B cell (primary cell): ENCODE measurements around the gene PARS2. TPM values are rescaled to one million over a fixed set of nuclear protein-coding genes. Genes with fewer than 3 reads are reported as not detected.
A peak's percentile ranks its signal among the peaks of the same experiment; 100 is the strongest.

Experiments used
- ATAC-seq: fragments of 200-7000 bp; cut with Tn5 transposase; one replicate; pipeline ENCODE4 v1.10.0; 2021; ENCODE audit warnings: low read depth, mild to moderate bottlenecking, moderate number of reproducible peaks, moderate library complexity
- CTCF ChIA-PET: fragments of 350-600 bp; sonication (Branson Sonifier 250); formaldehyde crosslinking; loops from one replicate; lab custom pipeline; 2021; ENCODE audit warnings: antibody characterized with exemption, inconsistent platforms; lab: Charles Lee
- POLR2A ChIA-PET: fragments of 350-600 bp; sonication (Branson Sonifier 250); formaldehyde crosslinking; loops from one replicate; lab custom pipeline; 2021; ENCODE audit warnings: antibody characterized with exemption; lab: Charles Lee
- DNase-seq: peaks from one replicate; pipeline ENCODE4 v3.0.0; 2013
- H2AFZ ChIP-seq: 2 replicates; pipeline ENCODE4 v1.6.1; 2012; ENCODE audit warnings: mild to moderate bottlenecking, low read depth, low read length; ENCODE audit not compliant: insufficient read depth, poor library complexity, severe bottlenecking
- H3K27ac ChIP-seq, 2 donors: 1 replicate in 1 of 2; 2 replicates in 1 of 2; pipeline ENCODE4 v1.5.1; 2012 to 2013; ENCODE audit warnings: low read length in 2 of 2, mild to moderate bottlenecking in 2 of 2, moderate library complexity in 1 of 2
- H3K27me3 ChIP-seq, 4 experiments: fragments of 200-600 bp in 1 of 4; sonication (generic) in 1 of 4; replicated peaks in 1 of 4; 1 replicate in 2 of 4; 2 replicates in 2 of 4; pipeline versions ENCODE4 v1.6.1 to v1.7.0; 2013 to 2016; ENCODE audit warnings: low read length in 3 of 4, mild to moderate bottlenecking in 2 of 4, mixed read lengths in 1 of 4, moderate library complexity in 1 of 4; ENCODE audit not compliant: insufficient read depth in 4 of 4, control insufficient read depth in 3 of 4; ENCODE audit errors: control extremely low read depth in 1 of 4
- H3K36me3 ChIP-seq, 2 experiments: replicated peaks in 1 of 2; 1 replicate in 1 of 2; 2 replicates in 1 of 2; pipeline versions ENCODE4 v1.6.1 to v1.7.1; 2013; ENCODE audit warnings: low read length in 1 of 2; ENCODE audit not compliant: insufficient read depth in 2 of 2, control insufficient read depth in 1 of 2; ENCODE audit errors: control extremely low read depth in 1 of 2, extremely low read depth in 1 of 2
- H3K4me1 ChIP-seq, 2 donors: fragments of 200-600 bp in 1 of 2; sonication (generic) in 1 of 2; 1 replicate in 1 of 2; 2 replicates in 1 of 2; pipeline versions ENCODE4 v1.5.1 to v1.6.1; 2013 to 2017; ENCODE audit warnings: low read length in 2 of 2; ENCODE audit not compliant: control insufficient read depth in 2 of 2, insufficient read depth in 2 of 2
- H3K4me2 ChIP-seq: replicated peaks from 2 replicates; pipeline ENCODE3; 2012; ENCODE audit warnings: mild to moderate bottlenecking, low read depth, low read length; ENCODE audit not compliant: poor library complexity, severe bottlenecking
- H3K4me3 ChIP-seq, 5 experiments: fragments of 200-600 bp in 1 of 5; sonication (generic) in 1 of 5; 1 replicate in 3 of 5; 2 replicates in 2 of 5; pipeline versions ENCODE4 v1.5.1 to v1.7.0; 2011 to 2016; ENCODE audit warnings: low read length in 4 of 5, mild to moderate bottlenecking in 4 of 5, low read depth in 2 of 5, control low read depth in 1 of 5, moderate library complexity in 1 of 5; ENCODE audit not compliant: insufficient read depth in 1 of 5; ENCODE audit errors: control extremely low read depth in 1 of 5, extremely low read depth in 1 of 5
- H3K79me2 ChIP-seq: fragments of 200-600 bp; sonication (generic); one replicate; pipeline ENCODE4 v1.6.0; 2016; ENCODE audit warnings: low read length; ENCODE audit not compliant: control insufficient read depth, insufficient read depth
- H3K9ac ChIP-seq: fragments of 200-600 bp; sonication (generic); 2 replicates; pipeline ENCODE4 v1.6.1; 2017; ENCODE audit warnings: mild to moderate bottlenecking, low read length, moderate library complexity
- H3K9me3 ChIP-seq, 3 donors: one replicate each; pipeline versions ENCODE4 v1.6.1 to v1.7.1; 2013; ENCODE audit warnings: low read length in 2 of 3; ENCODE audit not compliant: control insufficient read depth in 2 of 3, insufficient read depth in 1 of 3; ENCODE audit errors: control extremely low read depth in 1 of 3
- H4K20me1 ChIP-seq: 2 replicates; pipeline ENCODE4 v1.6.0; 2012; ENCODE audit warnings: mild to moderate bottlenecking, low read length; ENCODE audit not compliant: insufficient read depth, control insufficient read depth, poor library complexity, severe bottlenecking
- H3K27ac Mint-ChIP-seq: one replicate; pipeline ENCODE4 v1.8.0; 2021; ENCODE audit warnings: mixed read lengths
- H3K27me3 Mint-ChIP-seq: one replicate; pipeline ENCODE4 v1.8.0; 2021; ENCODE audit warnings: mixed read lengths
- H3K4me1 Mint-ChIP-seq: one replicate; pipeline ENCODE4 v1.8.0; 2021; ENCODE audit warnings: mixed read lengths
- H3K4me3 Mint-ChIP-seq: one replicate; pipeline ENCODE4 v1.8.0; 2021; ENCODE audit warnings: mixed read lengths
- H3K9me3 Mint-ChIP-seq: one replicate; pipeline ENCODE4 v1.8.0; 2022; ENCODE audit warnings: mixed read lengths; ENCODE audit not compliant: insufficient read depth
- CTCF ChIP-seq: fragments of 200-600 bp; IDR thresholded peaks from one replicate; pipeline ENCODE4 v1.8.0; 2022; ENCODE audit warnings: antibody characterized with exemption, mild to moderate bottlenecking
- EZH2 ChIP-seq: IDR thresholded peaks from 2 replicates; pipeline ENCODE4 v1.6.1; 2012; ENCODE audit warnings: borderline replicate concordance, low read depth, mild to moderate bottlenecking, moderate library complexity, low read length; ENCODE audit not compliant: insufficient read depth, poor library complexity, severe bottlenecking
- WGBS: methylation state at CpG from one replicate; pipeline ENCODE4 v1.1.5; 2013; ENCODE audit warnings: missing lambda C conversion rate; ENCODE audit not compliant: insufficient coverage; 5-methylcytosine and 5-hydroxymethylcytosine counted together
- intact Hi-C: fragments of 100-400 bp; cut with micrococcal nuclease; formaldehyde crosslinking; loops from one replicate; pipeline ENCODE4 v1.10.0; 2022
- polyA plus RNA-seq: library from polyadenylated mRNA; depleted of rRNA; stranded (reverse); fragments of >200 nt; gene quantifications from 2 replicates; pipeline ENCODE4 v1.2.3, GENCODE V29; 2012
- total RNA-seq, 2 donors: library from RNA; stranded (reverse); fragments of 120-200 nt in 1 of 2; gene quantifications; 1 replicate in 1 of 2; 2 replicates in 1 of 2; pipeline versions ENCODE4 v1.2.3 to v1.2.4, GENCODE V29; 2013 to 2022

Gene PARS2
- total and polyA plus RNA-seq, 2 donors (not counting 1 experiment from before 2014, with no cell fraction given) = 1.00 to 4.9 TPM

GRCh38 chr1:54798769-54799641, 34.7 kb upstream of the PARS2 start:
- no peak overlapping the region for H3K4me3 ChIP-seq
- CTCF ChIA-PET = interaction anchor here (1.0 kb wide), 1 partner anchor 7 kb away, joined by 3 read pairs; no protein-coding TSS in a partner anchor
- peaks cover 7% of the 10 kb centered on the region for H3K79me2 ChIP-seq

More at GRCh38 chr1:54798769-54799641, 34.7 kb upstream of the PARS2 start:
- Histone ChIP-seq H2AFZ (no peak overlapping the region), H3K4me2 (peak overlapping the region; percentile 94), H4K20me1 (peaks cover 9% of the 10 kb centered on the region), H3K4me1 (peaks cover 25 to 31% of the 10 kb centered on the region in 2 donors), H3K9ac (no peak overlapping the region), H3K9me3 (no peaks in the 10 kb centered on the region), H3K36me3 (peaks cover 0 to 3% of the 10 kb centered on the region in 2 experiments), H3K27me3 (no peaks in the 10 kb centered on the region), H3K27ac (no peak overlapping the region)
- DNase-seq (no peak), ATAC-seq (no peak)
- TF ChIP-seq CTCF (no peak), EZH2 (no peak)
- Mint-ChIP-seq H3K4me1 (peaks cover 32% of the 10 kb centered on the region), H3K9me3 (no peaks in the 10 kb centered on the region), H3K27ac (peak overlapping the region; percentile 44), H3K4me3 (peak overlapping the region; percentile 99), H3K27me3 (no peaks in the 10 kb centered on the region)
- intact Hi-C loops = no loop called here
- POLR2A ChIA-PET = no interaction called here
- WGBS = 64% methylated on average over 5 of the region's 6 CpGs
